NCI-H2227 (cell line): Measurements from ENCODE around the gene CAMSAP2.
"Not testable (repeated sequence)": the region's sequence is repeated elsewhere in the genome, so short reads cannot be mapped to it uniquely, and the experiment has no call there.

Source experiments
- DNase-seq: peaks from one replicate; lab custom pipeline; 2025; ENCODE audit not compliant: unreplicated experiment; lab: John Stamatoyannopoulos, UW

Gene CAMSAP2

DNA sequence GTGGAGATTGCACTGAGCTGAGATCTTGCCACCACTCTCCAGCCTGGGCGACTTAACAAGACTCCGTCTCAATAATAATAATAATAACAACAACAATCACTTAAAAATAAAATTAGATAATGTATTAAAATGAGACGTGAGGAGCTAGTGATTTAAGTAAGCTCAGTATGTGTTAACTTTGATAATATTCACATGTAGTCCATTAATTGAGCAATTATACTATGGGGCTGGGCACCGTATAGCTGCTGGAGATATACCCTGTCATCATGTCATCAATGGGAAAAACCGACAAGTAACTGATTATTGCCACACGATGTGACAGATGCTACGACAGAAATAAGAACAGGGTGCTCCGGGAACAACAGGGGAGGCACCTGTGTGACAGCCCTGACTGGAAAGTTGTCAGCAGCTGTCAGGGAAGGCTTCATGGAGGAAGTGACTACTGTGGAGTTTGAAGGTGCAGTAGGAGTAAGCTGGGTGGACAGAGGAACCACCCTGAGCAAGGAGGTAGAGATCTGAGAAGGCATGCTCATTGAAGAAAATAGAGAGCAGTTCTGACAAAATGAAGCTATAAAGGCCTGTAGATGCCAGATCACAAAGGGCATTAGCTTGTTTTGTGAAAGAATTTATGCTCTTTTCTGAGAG, 924 bp upstream of the CAMSAP2 start:
- no peak for DNase-seq

- peak; percentile 87 for DNase-seq
Observed at GRCh38 chr1:200738949-200739651, 407 bp downstream of the CAMSAP2 start.

GRCh38 chr1:200739702-200740570, 1.2 kb downstream of the CAMSAP2 start:
- DNase-seq = no peak

DNA sequence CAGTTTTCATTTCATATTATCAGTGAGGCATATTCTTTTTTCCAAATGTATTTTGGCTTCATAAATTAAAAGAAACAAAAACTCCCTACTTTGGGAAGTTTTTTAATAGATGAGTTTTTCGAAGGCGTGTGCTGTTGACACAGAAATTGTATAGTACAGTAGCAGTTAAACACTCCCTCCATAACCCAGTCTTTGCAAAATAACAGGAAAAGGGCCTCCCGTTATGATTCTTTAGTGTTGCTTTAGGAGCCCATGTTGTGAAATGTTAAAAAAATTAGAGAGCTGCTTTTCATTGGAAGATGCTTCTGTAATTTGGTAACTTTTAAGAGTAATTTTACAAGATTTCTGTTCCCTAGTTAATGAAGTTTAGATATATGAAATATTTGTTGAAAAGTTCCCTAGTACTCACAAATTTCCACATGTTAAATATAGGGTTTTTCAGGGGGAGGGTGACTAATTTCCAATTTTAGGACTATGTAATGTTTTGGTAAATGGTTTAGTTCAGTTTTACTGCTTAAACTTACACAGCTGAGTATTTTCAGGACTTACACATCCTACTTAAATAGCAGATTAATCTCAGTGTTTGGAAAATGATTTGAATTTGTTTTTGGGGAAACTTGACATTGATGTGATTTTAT, 2.0 kb downstream of the CAMSAP2 start:
- DNase-seq = no peak

DNA sequence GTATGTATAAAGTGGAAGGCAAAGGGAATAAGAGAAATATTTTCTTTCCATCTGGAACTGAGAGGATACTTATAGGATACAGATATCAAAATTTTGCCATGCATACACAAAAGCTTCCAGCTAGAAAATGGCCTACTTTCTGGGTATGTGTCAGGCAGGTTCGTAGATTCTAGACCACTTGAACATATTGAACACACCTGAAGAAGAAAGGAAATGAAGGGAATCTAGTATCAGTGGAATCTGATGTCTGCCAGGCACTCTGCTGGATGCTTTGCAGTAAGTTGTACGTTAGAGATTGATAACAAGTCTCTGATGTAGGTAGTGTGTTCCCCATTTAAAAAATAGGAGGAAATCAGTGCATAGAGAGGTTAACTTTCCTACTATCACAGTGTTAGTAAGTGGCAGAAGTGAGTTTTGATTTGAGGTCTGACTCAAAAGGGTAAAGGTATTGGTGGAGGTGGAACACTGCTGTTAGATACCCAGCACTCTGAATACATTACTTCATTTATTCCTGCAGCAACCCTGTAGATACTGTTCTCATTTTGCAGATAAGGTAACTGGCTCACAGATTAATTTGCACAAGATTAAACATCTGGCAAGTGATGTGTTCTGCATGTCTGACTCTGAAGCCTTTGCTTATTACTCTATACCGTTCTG, 3.0 kb downstream of the CAMSAP2 start:
- no peak for DNase-seq

GRCh38 chr1:200744143-200744542, 5.5 kb downstream of the CAMSAP2 start:
- no peak for DNase-seq

- no peak for DNase-seq
Observed at GRCh38 chr1:200749090-200749489, 10.4 kb downstream of the CAMSAP2 start.

DNA sequence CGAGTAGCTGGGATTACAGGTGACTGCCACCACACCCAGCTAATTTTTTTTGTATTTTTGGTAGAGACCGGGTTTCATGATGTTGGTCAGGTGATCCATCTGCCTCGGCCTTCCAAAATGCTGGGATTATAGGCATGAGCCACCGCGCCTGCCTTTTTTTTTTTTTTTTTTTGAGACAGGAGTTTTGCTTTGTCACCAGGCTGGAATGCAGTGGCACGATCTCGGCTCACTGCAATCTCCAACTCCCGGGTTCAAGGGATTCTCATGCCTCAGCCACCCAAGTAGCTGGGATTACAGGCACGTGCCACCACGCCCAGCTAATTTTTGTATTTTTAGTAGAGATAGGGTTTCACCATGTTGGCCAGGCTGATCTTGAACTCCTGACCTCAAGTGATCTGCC, 12.1 kb downstream of the CAMSAP2 start:
- not testable (repeated sequence) for DNase-seq

DNA sequence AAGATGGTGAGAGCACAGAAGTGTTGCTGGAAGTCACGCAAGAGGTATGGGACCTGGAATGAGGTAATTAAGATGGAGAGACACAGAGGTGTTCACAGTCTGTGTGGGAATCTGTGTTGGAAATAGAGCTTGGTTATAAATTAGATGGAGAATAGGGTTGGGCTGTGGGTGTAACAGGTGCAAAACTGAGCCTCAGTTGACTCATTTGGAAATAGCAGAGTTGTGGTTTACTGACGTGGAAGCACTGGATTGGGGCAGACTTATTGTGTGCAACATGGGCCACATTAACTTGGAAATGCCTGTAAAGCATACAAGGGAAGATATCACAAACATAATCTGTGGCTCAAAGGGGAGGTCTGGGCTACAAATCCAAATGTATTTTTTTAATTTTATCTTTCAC, 13.0 kb downstream of the CAMSAP2 start:
- no peak for DNase-seq

DNA sequence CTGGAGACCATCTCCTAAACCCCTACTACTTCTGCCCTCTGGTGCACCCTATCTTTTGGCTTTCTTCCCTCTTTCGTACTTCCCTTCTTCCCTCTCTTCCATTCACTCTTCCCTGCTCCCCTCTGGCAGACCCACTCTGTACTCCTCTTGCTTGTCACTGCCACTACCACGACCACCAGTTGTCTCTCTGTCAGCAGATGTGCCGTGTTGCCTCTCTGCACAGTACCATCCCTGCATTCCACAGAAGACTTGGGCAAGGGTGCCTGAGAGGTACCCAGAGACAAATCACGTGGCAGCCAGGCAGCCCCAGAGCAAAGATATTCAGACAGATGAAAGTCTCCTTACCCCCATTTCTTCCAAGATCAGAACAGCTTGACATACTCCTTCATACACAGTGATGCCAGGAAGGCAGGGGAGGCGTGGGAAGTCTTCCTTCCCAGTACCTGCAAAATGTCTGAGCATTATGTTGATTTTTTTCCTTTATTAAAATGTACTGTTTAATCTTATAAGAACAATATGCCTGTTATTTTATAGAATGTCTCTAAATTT, 15.0 kb downstream of the CAMSAP2 start:
- no peak for DNase-seq

DNA sequence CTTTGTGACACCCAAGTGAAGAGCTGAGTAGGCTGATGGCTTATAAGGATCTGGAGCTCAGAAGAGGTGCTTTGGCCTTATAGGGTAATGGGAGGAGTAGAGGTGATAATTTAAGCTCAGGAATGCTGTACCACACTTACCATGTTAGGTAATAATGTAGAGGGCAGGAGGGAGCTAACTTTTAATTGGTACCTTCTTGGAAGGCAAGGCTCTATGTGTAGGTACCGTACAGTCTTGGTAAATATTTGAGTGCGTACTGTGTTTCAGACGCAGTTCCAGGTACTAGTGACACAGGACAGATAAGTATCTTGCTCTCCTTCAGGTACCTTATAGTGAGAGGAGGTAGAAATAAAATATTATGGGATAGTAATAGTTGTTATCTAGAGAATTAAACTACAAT, 16.8 kb downstream of the CAMSAP2 start:
- DNase-seq = no peak

- DNase-seq = no peak
Observed at GRCh38 chr1:200762089-200762488, 23.4 kb downstream of the CAMSAP2 start.

DNA sequence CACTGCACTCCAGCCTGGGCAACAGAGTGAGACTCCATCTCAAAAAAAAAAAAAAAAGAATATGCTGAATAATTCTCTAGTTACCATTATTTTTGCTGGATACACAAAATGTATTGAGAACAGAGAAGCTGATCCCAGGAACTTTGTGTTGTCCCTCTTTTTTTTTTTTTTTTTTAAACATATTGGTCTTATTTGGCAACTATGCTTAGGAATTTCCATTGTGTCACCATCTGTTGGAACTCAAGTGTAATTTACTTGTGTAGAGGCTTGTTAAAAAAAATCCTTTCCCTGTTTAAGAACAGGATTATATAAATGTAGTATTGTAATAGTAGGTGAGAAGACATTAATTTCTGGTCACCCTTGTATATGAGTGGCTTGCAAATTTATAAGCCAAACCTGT, 28.6 kb downstream of the CAMSAP2 start:
- no peak for DNase-seq

- DNase-seq = no peak
Observed at GRCh38 chr1:200771625-200772555, 33.2 kb downstream of the CAMSAP2 start.

DNA sequence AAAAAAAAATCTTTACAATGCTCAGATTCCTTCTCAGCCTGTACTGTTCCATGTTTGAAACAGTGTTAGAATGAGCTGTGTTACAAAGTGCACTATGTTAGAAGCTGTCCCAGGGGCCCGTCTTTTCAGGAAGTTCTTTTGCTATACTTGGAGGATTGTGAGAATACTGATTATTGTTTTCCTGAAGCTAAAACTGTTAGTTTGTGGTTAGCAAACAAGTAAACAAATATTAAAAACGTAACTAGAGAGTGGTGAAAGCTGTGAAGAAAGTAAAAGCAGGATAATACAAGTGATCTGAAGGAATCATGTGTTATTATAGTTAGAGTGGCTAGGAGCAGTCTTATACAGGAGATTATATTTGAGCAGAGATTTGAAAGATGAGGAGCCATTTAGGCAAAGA, 35.6 kb downstream of the CAMSAP2 start:
- no peak for DNase-seq

DNA sequence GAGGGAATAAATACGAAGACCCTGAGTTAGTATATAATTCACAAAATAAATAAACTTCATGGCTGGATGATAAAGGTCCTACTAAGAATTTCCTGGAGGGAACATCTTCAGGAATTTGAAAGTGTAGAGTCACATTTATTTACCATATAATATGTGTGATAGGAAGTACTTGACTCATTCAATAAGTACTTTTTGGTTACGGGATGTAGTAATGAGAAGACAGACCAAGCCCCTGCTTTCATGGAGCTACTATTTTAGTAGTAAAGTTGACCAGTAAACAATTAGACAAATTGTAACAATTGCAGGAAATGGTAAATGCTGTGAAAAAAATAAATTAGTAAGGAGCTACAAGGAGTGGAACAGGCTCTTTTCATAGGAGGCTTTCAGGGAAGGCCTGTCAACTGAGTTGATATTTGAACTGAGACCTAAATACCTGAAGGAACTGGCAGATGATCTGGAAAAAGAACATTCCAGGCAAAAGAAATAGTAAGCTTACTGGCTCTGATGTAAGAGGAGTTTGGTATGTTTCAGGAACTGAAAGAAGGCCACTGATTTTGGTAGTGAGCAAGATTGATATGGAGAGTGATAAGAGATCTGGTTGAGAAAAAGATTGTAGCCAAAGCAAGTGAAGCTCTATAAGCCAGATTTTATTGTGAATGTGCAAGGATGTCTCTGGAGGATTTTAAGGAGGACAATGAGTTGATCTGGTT, 36.2 kb downstream of the CAMSAP2 start:
- no peak for DNase-seq

DNA sequence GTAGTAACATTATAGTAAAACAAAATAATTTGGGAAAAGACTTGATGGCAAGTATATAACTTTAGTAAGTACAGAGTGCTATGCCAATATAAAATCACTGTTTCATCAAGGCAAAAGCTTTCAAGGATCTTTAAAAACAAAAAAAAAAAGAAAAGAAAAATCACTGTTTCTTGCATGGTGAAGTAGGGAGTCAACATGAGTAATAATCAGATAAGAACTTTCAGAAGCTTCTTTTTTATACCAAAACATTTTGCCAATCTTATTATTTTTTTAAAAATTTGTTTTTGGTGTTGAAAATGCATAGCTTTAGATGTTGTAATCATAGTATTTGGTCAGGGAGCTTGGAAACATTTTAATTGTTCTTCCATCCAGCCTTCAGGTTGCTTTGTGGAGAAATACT, 37.2 kb downstream of the CAMSAP2 start:
- no peak for DNase-seq

GRCh38 chr1:200776949-200777348, 38.3 kb downstream of the CAMSAP2 start:
- no peak for DNase-seq

DNA sequence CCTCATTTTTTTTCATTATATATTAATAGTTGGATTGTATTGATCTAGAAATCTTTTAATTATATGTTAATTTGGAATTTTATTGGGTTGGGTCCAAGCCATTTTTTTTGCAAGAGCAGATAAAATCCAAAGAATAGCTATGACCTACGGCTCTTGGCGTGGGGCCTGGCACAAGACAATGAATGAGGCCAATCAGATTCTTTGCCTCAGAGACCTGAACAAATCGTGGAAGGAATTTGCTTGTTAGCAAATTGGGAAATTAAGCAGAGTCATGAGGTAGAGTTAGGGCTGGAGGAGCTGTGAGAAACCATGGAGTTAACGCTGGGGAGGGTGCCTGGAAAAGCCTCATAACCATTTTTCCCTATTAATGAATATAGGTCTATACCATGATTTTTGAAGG, 40.1 kb downstream of the CAMSAP2 start:
- no peak for DNase-seq
